ENCODE results near the gene SFI1.

SFI1 gene

GRCh38 chr22:31661851-31662667 is 165.7 kb downstream of the SFI1 start, which contains the start of gene PISD:
Gene PISD (minus strand): TSS chr22:31662215. CDS start chr22:31662208, 7 bp downstream.
- H3K9ac ChIP-seq (ENCODE audit: low read depth, low read length, poor library complexity, severe bottlenecking): peak within 1 kb of the TSS; percentile 71
- H3K27me3 ChIP-seq (ENCODE audit: insufficient read depth, low read length, poor library complexity, severe bottlenecking): no peaks in the 10 kb centered on the region
- H3K9me3 ChIP-seq (ENCODE audit: insufficient read depth, low read depth, low read length): no peaks in the 10 kb centered on the region
- peaks cover 44% of the 10 kb centered on the region for H3K79me2 ChIP-seq (ENCODE audit: insufficient read depth, low read length)
- H3F3A ChIP-seq (ENCODE audit: low read depth): no peaks in the 10 kb centered on the region
- TF ChIP-seq, protein P1, sequence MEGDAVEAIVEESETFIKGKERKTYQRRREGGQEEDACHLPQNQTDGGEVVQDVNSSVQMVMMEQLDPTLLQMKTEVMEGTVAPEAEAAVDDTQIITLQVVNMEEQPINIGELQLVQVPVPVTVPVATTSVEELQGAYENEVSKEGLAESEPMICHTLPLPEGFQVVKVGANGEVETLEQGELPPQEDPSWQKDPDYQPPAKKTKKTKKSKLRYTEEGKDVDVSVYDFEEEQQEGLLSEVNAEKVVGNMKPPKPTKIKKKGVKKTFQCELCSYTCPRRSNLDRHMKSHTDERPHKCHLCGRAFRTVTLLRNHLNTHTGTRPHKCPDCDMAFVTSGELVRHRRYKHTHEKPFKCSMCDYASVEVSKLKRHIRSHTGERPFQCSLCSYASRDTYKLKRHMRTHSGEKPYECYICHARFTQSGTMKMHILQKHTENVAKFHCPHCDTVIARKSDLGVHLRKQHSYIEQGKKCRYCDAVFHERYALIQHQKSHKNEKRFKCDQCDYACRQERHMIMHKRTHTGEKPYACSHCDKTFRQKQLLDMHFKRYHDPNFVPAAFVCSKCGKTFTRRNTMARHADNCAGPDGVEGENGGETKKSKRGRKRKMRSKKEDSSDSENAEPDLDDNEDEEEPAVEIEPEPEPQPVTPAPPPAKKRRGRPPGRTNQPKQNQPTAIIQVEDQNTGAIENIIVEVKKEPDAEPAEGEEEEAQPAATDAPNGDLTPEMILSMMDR (conservative IDR thresholded peaks at IDR 0.05; ENCODE audit: low read length): no peak
- no peak for TF ChIP-seq EZH2phosphoT487 (IDR thresholded peaks at IDR 0.05; ENCODE audit: borderline replicate concordance)
- peak within 1 kb of the TSS; percentile 94 for H2AFZ ChIP-seq (ENCODE audit: low read length)
- H3K4me1 ChIP-seq (ENCODE audit: insufficient read depth, low read length, poor library complexity, severe bottlenecking): peaks cover 9% of the 10 kb centered on the region
- peak within 1 kb of the TSS; percentile 99 for H3K4me3 ChIP-seq (ENCODE audit: low read length, poor library complexity, severe bottlenecking)
- H3K4me2 ChIP-seq (ENCODE audit: low read depth, low read length, poor library complexity, severe bottlenecking): peak within 1 kb of the TSS; percentile 78
- H3K9me2 ChIP-seq (replicated peaks; ENCODE audit: low read depth, low read length): no peaks in the 10 kb centered on the region
- H3K36me3 ChIP-seq (ENCODE audit: insufficient read depth, low read length): no peaks in the 10 kb centered on the region
- H4K20me1 ChIP-seq (ENCODE audit: insufficient read depth, low read length, poor library complexity, severe bottlenecking): peaks cover 2% of the 10 kb centered on the region

DNA sequence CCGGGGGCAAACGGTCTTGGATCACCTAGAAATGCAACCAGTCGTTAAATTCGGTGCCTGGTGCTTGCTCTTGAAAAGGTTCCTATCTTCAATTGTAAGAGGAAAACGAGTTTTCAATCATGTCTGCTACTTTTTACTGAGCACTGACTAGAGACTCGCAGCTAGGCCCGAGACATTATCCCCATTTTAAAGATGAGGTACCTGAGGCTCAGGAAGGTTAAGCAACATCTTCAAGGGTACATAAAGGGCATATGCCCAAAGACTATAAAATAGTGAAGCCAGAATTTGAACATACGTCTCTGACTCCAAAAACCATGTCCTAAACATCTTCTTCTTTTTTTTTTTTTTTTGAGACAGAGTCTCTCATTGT is 166.3 kb downstream of the SFI1 start:
- Histone ChIP-seq H3K9me2 (replicated peaks; ENCODE audit: low read depth, low read length) (no peaks in the 10 kb centered on the region), H2AFZ (ENCODE audit: low read length) (peak overlapping the region; percentile 94), H3K9me3 (ENCODE audit: insufficient read depth, low read depth, low read length) (no peaks in the 10 kb centered on the region), H3F3A (ENCODE audit: low read depth) (no peaks in the 10 kb centered on the region), H3K4me1 (ENCODE audit: insufficient read depth, low read length, poor library complexity, severe bottlenecking) (peaks cover 9% of the 10 kb centered on the region), H3K4me3 (ENCODE audit: low read length, poor library complexity, severe bottlenecking) (peak overlapping the region; percentile 99), H3K9ac (ENCODE audit: low read depth, low read length, poor library complexity, severe bottlenecking) (peak overlapping the region; percentile 71), H3K27me3 (ENCODE audit: insufficient read depth, low read length, poor library complexity, severe bottlenecking) (no peaks in the 10 kb centered on the region), H3K36me3 (ENCODE audit: insufficient read depth, low read length) (no peaks in the 10 kb centered on the region), H3K4me2 (ENCODE audit: low read depth, low read length, poor library complexity, severe bottlenecking) (peak overlapping the region; percentile 78), H3K79me2 (ENCODE audit: insufficient read depth, low read length) (peaks cover 43% of the 10 kb centered on the region), H4K20me1 (ENCODE audit: insufficient read depth, low read length, poor library complexity, severe bottlenecking) (peaks cover 2% of the 10 kb centered on the region)
- TF ChIP-seq, protein P1 (conservative IDR thresholded peaks at IDR 0.05; ENCODE audit: low read length): no peak
- TF ChIP-seq EZH2phosphoT487 (IDR thresholded peaks at IDR 0.05; ENCODE audit: borderline replicate concordance): no peak

Measured in Loucy (cell line).